Measurements from ENCODE around the gene LEFTY1. TPM values are rescaled to one million over a fixed set of nuclear protein-coding genes. Genes with fewer than 3 reads are reported as not detected.
A peak's percentile ranks its signal among the peaks of the same experiment; 100 is the strongest.

LEFTY1 gene
- total and polyA plus RNA-seq, 9 of the 15 experiments (the other 6 are each of a cell fraction or from before 2014, with no cell fraction given) = 0.07 to 0.24 (median 0.17) TPM; not detected in 5

DNA sequence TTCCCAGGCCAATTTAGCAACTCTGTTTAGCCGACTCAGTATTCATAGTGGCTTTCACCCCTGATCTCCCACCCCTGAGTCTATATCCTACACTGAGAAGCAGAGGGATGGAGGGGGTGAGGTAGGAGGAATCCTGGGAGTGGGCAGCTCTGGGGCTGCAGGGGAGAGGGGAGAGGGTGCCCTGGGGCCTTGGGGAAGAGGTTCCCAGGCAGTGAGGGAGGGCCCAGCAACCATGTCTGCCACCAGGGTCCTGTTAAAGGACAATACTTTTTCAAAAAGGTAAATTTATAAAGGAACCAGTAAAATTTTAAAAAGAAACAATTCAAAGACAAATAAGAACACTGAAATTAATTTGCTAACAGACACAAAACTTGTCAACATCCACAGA lies 48.7 kb downstream of the LEFTY1 start:
- H3K27me3 ChIP-seq (ENCODE audit: control insufficient read depth in 2 of 2, insufficient read depth in 2 of 2, low read length in 2 of 2) = no peaks in the 10 kb centered on the region
- no peaks in the 10 kb centered on the region for H4K20me1 ChIP-seq (replicated peaks; ENCODE audit: control insufficient read depth, insufficient read depth, low read length)
- H3K4me3 ChIP-seq = no peak overlapping the region
- ATAC-seq = no peak
- DNase-seq (ENCODE audit: extremely low read depth in 1 of 4, low spot score in 3 of 4) = no peak
- CTCF ChIA-PET (ENCODE audit: low intra/inter-chr PET ratio) = no interaction called here
- no TSS peak for BruUV-seq (replicated peaks)
- intact Hi-C loops (cut with micrococcal nuclease) (loop anchor here (10.0 kb wide), 2 partner anchors 135 to 185 kb away; partner anchors contain the start of gene ENAH), in situ Hi-C loops (cut with MboI) (loop anchor here (10.0 kb wide), 1 partner anchor 365 kb away; no protein-coding TSS in a partner anchor)
- H3K36me3 ChIP-seq (ENCODE audit: control insufficient read depth, insufficient read depth, low read length) = no peaks in the 10 kb centered on the region
- no peak overlapping the region for H3K27ac ChIP-seq (ENCODE audit: extremely low read depth, low read depth, low read length)
- H3K9me3 ChIP-seq (replicated peaks; ENCODE audit: control insufficient read depth, insufficient read depth, low read depth, low read length) = no peaks in the 10 kb centered on the region
- POLR2A ChIA-PET = no interaction called here
- H3K4me2 ChIP-seq (ENCODE audit: insufficient read depth, low read length) = no peak overlapping the region
- no peak overlapping the region for H2AFZ ChIP-seq (ENCODE audit: low read depth, low read length)
- 44% methylated on average over 1 of the region's 1 CpG for WGBS (ENCODE audit: insufficient coverage, low coverage, missing lambda C conversion rate)
- H3K9me1 ChIP-seq (ENCODE audit: control insufficient read depth, insufficient read depth, low read length) = no peaks in the 10 kb centered on the region
- peaks cover 0 to 6% of the 10 kb centered on the region in 2 experiments; a peak in 1 of 5 replicates for H3K4me1 ChIP-seq (replicated peaks in 1 of 2; ENCODE audit: control insufficient read depth in 2 of 2, insufficient read depth in 2 of 2, low read length in 2 of 2)
- FAIRE-seq = no peak
- H3K79me2 ChIP-seq (ENCODE audit: control insufficient read depth, insufficient read depth, low read length) = no peaks in the 10 kb centered on the region
- peak overlapping the region in 1 of 2 experiments; percentile 77; a peak in 1 of 4 replicates for H3K9ac ChIP-seq (ENCODE audit: insufficient read depth in 1 of 2, low read depth in 2 of 2, low read length in 2 of 2)
- TF ChIP-seq REST (IDR thresholded peaks at IDR 0.05; ENCODE audit: borderline replicate concordance) (no peak), REST (CRISPR knock-in tag; IDR thresholded peaks at IDR 0.05; ENCODE audit: low read depth) (no peak), TEAD1 (CRISPR knock-in tag; IDR thresholded peaks at IDR 0.05) (no peak), TFAM (CRISPR knock-in tag; conservative IDR thresholded peaks at IDR 0.05) (no peak), ARNT (IDR thresholded peaks at IDR 0.05) (no peak), COPS2 (conservative IDR thresholded peaks at IDR 0.05) (no peak)
- TF ChIP-seq, protein P1, sequence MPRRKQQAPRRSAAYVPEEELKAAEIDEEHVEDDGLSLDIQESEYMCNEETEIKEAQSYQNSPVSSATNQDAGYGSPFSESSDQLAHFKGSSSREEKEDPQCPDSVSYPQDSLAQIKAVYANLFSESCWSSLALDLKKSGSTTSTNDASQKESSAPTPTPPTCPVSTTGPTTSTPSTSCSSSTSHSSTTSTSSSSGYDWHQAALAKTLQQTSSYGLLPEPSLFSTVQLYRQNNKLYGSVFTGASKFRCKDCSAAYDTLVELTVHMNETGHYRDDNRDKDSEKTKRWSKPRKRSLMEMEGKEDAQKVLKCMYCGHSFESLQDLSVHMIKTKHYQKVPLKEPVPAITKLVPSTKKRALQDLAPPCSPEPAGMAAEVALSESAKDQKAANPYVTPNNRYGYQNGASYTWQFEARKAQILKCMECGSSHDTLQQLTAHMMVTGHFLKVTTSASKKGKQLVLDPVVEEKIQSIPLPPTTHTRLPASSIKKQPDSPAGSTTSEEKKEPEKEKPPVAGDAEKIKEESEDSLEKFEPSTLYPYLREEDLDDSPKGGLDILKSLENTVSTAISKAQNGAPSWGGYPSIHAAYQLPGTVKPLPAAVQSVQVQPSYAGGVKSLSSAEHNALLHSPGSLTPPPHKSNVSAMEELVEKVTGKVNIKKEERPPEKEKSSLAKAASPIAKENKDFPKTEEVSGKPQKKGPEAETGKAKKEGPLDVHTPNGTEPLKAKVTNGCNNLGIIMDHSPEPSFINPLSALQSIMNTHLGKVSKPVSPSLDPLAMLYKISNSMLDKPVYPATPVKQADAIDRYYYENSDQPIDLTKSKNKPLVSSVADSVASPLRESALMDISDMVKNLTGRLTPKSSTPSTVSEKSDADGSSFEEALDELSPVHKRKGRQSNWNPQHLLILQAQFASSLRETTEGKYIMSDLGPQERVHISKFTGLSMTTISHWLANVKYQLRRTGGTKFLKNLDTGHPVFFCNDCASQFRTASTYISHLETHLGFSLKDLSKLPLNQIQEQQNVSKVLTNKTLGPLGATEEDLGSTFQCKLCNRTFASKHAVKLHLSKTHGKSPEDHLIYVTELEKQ (CRISPR knock-in tag; IDR thresholded peaks at IDR 0.05) = no peak
- TF ChIP-seq, protein P2, sequence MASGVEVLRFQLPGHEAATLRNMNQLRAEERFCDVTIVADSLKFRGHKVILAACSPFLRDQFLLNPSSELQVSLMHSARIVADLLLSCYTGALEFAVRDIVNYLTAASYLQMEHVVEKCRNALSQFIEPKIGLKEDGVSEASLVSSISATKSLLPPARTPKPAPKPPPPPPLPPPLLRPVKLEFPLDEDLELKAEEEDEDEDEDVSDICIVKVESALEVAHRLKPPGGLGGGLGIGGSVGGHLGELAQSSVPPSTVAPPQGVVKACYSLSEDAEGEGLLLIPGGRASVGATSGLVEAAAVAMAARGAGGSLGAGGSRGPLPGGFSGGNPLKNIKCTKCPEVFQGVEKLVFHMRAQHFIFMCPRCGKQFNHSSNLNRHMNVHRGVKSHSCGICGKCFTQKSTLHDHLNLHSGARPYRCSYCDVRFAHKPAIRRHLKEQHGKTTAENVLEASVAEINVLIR (CRISPR knock-in tag; IDR thresholded peaks at IDR 0.05) = no peak
- TF ChIP-seq, protein P3, sequence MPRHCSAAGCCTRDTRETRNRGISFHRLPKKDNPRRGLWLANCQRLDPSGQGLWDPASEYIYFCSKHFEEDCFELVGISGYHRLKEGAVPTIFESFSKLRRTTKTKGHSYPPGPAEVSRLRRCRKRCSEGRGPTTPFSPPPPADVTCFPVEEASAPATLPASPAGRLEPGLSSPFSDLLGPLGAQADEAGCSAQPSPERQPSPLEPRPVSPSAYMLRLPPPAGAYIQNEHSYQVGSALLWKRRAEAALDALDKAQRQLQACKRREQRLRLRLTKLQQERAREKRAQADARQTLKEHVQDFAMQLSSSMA (CRISPR knock-in tag; IDR thresholded peaks at IDR 0.05) = no peak

All from K562 (cell line).